Activated T-cell treated with anti-CD3 and anti-CD28 coated beads, Interleukin-2, amount 50 U/mL, for 72 hours (primary cell): ENCODE measurements around the gene ZNF296. TPM values are rescaled to one million over a fixed set of nuclear protein-coding genes. Genes with fewer than 3 reads are reported as not detected.
"Not testable (repeated sequence)": the region's sequence is repeated elsewhere in the genome, so short reads cannot be mapped to it uniquely, and the experiment has no call there.

Source experiments
- ATAC-seq, 2 donors: fragments of 150-1000 bp; cut with Tn5 transposase; replicated peaks in 1 of 2; 2 replicates each; pipeline ENCODE4 v1.10.0; 2021; ENCODE audit warnings: moderate library complexity in 2 of 2, mild to moderate bottlenecking in 1 of 2
- DNase-seq, 2 donors: peaks; one replicate each; pipeline ENCODE4 v3.0.0; 2021 to 2022; ENCODE audit warnings: mixed read lengths in 1 of 2
- H3K27ac Mint-ChIP-seq: one replicate; pipeline ENCODE4 v1.8.0; 2022; ENCODE audit warnings: mild to moderate bottlenecking, moderate library complexity, mixed read lengths
- H3K27me3 Mint-ChIP-seq: one replicate; pipeline ENCODE4 v1.8.0; 2022; ENCODE audit warnings: low read depth, mixed read lengths
- H3K36me3 Mint-ChIP-seq, 2 donors: one replicate each; pipeline ENCODE4 v1.8.0; 2022; ENCODE audit warnings: mixed read lengths in 2 of 2, mild to moderate bottlenecking in 1 of 2; ENCODE audit not compliant: insufficient read depth in 2 of 2
- H3K4me1 Mint-ChIP-seq: one replicate; pipeline ENCODE4 v1.8.0; 2022; ENCODE audit warnings: low read depth, mixed read lengths
- H3K4me3 Mint-ChIP-seq, 2 donors: one replicate each; pipeline ENCODE4 v1.8.0; 2022; ENCODE audit warnings: mild to moderate bottlenecking in 2 of 2, mixed read lengths in 2 of 2, moderate library complexity in 2 of 2
- H3K9me3 Mint-ChIP-seq, 2 donors: one replicate each; pipeline ENCODE4 v1.8.0; 2022; ENCODE audit warnings: mixed read lengths in 2 of 2
- total RNA-seq, 2 donors: library from RNA; stranded (reverse); gene quantifications; one replicate each; pipeline ENCODE4 v1.2.3, GENCODE V29; 2022

The ZNF296 gene
- total RNA-seq, 2 donors from 2014 or later, result 5.1 to 5.2 TPM

GRCh38 chr19:45114116-45114515 lies 37.8 kb upstream of the ZNF296 start:
- Mint-ChIP-seq H3K9me3 (no peaks in the 10 kb centered on the region), H3K4me3 (no peak overlapping the region), H3K27ac (no peak overlapping the region), H3K36me3 (no peaks in the 10 kb centered on the region), H3K4me1 (peaks cover 60% of the 10 kb centered on the region), H3K27me3 (no peaks in the 10 kb centered on the region)
- DNase-seq (no peak), ATAC-seq (no peak)

- H3K27ac Mint-ChIP-seq, result no peak overlapping the region
- peaks cover 55% of the 10 kb centered on the region for H3K4me1 Mint-ChIP-seq
- no peaks in the 10 kb centered on the region for H3K9me3 Mint-ChIP-seq
- H3K4me3 Mint-ChIP-seq, result no peak overlapping the region
- no peak for DNase-seq
- H3K27me3 Mint-ChIP-seq, result no peaks in the 10 kb centered on the region
- ATAC-seq, result no peak
- no peaks in the 10 kb centered on the region for H3K36me3 Mint-ChIP-seq
Measured at GRCh38 chr19:45113628-45114027, 37.4 kb upstream of the ZNF296 start.

- H3K27ac Mint-ChIP-seq, result no peak overlapping the region
- DNase-seq (no peak), ATAC-seq (no peak)
- H3K4me1 Mint-ChIP-seq, result peaks cover 42% of the 10 kb centered on the region
- no peaks in the 10 kb centered on the region for H3K36me3 Mint-ChIP-seq
- no peaks in the 10 kb centered on the region for H3K27me3 Mint-ChIP-seq
- H3K4me3 Mint-ChIP-seq, result no peak overlapping the region
- H3K9me3 Mint-ChIP-seq, result no peaks in the 10 kb centered on the region
Measured at GRCh38 chr19:45112111-45112827, 36.0 kb upstream of the ZNF296 start.

- ATAC-seq, result peak; percentile 71 to 79
Measured at GRCh38 chr19:45110851-45111266, 34.6 kb upstream of the ZNF296 start.

GRCh38 chr19:45107621-45108150 lies 31.4 kb upstream of the ZNF296 start:
- Mint-ChIP-seq H3K4me3 (no peak overlapping the region), H3K27me3 (no peaks in the 10 kb centered on the region), H3K36me3 (no peaks in the 10 kb centered on the region), H3K4me1 (peaks cover 45% of the 10 kb centered on the region), H3K9me3 (no peaks in the 10 kb centered on the region), H3K27ac (no peak overlapping the region)
- no peak for DNase-seq
- ATAC-seq, result no peak

More at GRCh38 chr19:45110851-45111266, 34.6 kb upstream of the ZNF296 start:
- Mint-ChIP-seq H3K9me3 (no peaks in the 10 kb centered on the region), H3K4me1 (peaks cover 27% of the 10 kb centered on the region), H3K27me3 (no peaks in the 10 kb centered on the region), H3K36me3 (no peaks in the 10 kb centered on the region), H3K27ac (no peak overlapping the region), H3K4me3 (no peak overlapping the region)
- DNase-seq, result no peak

- not testable (repeated sequence) for H3K27me3 Mint-ChIP-seq, H3K4me3 Mint-ChIP-seq, H3K9me3 Mint-ChIP-seq, ATAC-seq, DNase-seq, H3K27ac Mint-ChIP-seq, H3K36me3 Mint-ChIP-seq
- peaks cover 50% of the 10 kb centered on the region for H3K4me1 Mint-ChIP-seq
Measured at GRCh38 chr19:45106363-45106762, 30.1 kb upstream of the ZNF296 start.

- H3K36me3 Mint-ChIP-seq, result no peaks in the 10 kb centered on the region
- H3K4me3 Mint-ChIP-seq, result peak overlapping the region; percentile 41 to 67
- ATAC-seq (peak; percentile 19 to 30), DNase-seq (no peak)
- H3K27ac Mint-ChIP-seq, result peak overlapping the region; percentile 72
- peaks cover 46% of the 10 kb centered on the region for H3K4me1 Mint-ChIP-seq
- no peaks in the 10 kb centered on the region for H3K27me3 Mint-ChIP-seq
- no peaks in the 10 kb centered on the region for H3K9me3 Mint-ChIP-seq
Measured at GRCh38 chr19:45104658-45105349, 28.5 kb upstream of the ZNF296 start.

GRCh38 chr19:45103508-45104319 lies 27.4 kb upstream of the ZNF296 start:
- DNase-seq (no peak), ATAC-seq (peak; percentile 6 to 9)
- H3K27ac Mint-ChIP-seq, result no peak overlapping the region
- H3K27me3 Mint-ChIP-seq, result no peaks in the 10 kb centered on the region
- peak overlapping the region in 1 of 2 donors; percentile 56 for H3K4me3 Mint-ChIP-seq
- H3K36me3 Mint-ChIP-seq, result no peaks in the 10 kb centered on the region
- H3K4me1 Mint-ChIP-seq, result peaks cover 43% of the 10 kb centered on the region
- no peaks in the 10 kb centered on the region for H3K9me3 Mint-ChIP-seq

- Mint-ChIP-seq H3K27me3 (no peaks in the 10 kb centered on the region), H3K4me3 (peak overlapping the region; percentile 45 to 50), H3K27ac (peak overlapping the region; percentile 43), H3K9me3 (no peaks in the 10 kb centered on the region), H3K4me1 (peaks cover 43% of the 10 kb centered on the region), H3K36me3 (no peaks in the 10 kb centered on the region)
- DNase-seq, result peak in 1 of 2 donors; percentile 33
- ATAC-seq, result peak; percentile 59 to 78
Measured at GRCh38 chr19:45103156-45103507, 26.9 kb upstream of the ZNF296 start.

- peaks cover 50% of the 10 kb centered on the region for H3K4me1 Mint-ChIP-seq
- H3K36me3 Mint-ChIP-seq, result no peaks in the 10 kb centered on the region
- no peaks in the 10 kb centered on the region for H3K27me3 Mint-ChIP-seq
- no peak overlapping the region for H3K27ac Mint-ChIP-seq
- H3K9me3 Mint-ChIP-seq, result no peaks in the 10 kb centered on the region
- ATAC-seq, result no peak
- DNase-seq, result no peak
- H3K4me3 Mint-ChIP-seq, result no peak overlapping the region
Measured at GRCh38 chr19:45102481-45102880, 26.2 kb upstream of the ZNF296 start.

GRCh38 chr19:45101806-45102205 lies 25.5 kb upstream of the ZNF296 start:
- no peak for DNase-seq
- H3K4me3 Mint-ChIP-seq, result no peak overlapping the region
- H3K27ac Mint-ChIP-seq, result no peak overlapping the region
- no peaks in the 10 kb centered on the region for H3K27me3 Mint-ChIP-seq
- H3K9me3 Mint-ChIP-seq, result no peaks in the 10 kb centered on the region
- H3K36me3 Mint-ChIP-seq, result no peaks in the 10 kb centered on the region
- no peak for ATAC-seq
- H3K4me1 Mint-ChIP-seq, result peaks cover 56% of the 10 kb centered on the region

- no peak for ATAC-seq
- Mint-ChIP-seq H3K4me3 (no peak overlapping the region), H3K9me3 (no peaks in the 10 kb centered on the region), H3K27me3 (no peaks in the 10 kb centered on the region), H3K36me3 (no peaks in the 10 kb centered on the region), H3K27ac (no peak overlapping the region), H3K4me1 (peaks cover 65% of the 10 kb centered on the region)
- DNase-seq, result no peak
Measured at GRCh38 chr19:45100846-45101252, 24.6 kb upstream of the ZNF296 start.

- Mint-ChIP-seq H3K27me3 (no peaks in the 10 kb centered on the region), H3K27ac (no peak overlapping the region), H3K9me3 (no peaks in the 10 kb centered on the region), H3K36me3 (no peaks in the 10 kb centered on the region), H3K4me3 (no peak overlapping the region), H3K4me1 (peaks cover 63% of the 10 kb centered on the region)
- DNase-seq, result no peak
- no peak for ATAC-seq
Measured at GRCh38 chr19:45100201-45100600, 23.9 kb upstream of the ZNF296 start.
